Stomach (tissue), 4 donors: ENCODE results near the gene NPAS3.

Source experiments
- EP300 ChIP-seq: sonication (generic); formaldehyde crosslinking; IDR thresholded peaks from one replicate; pipeline ENCODE4 v1.6.1; 2017; ENCODE audit warnings: antibody characterized with exemption
- POLR2A ChIP-seq, 4 donors: fragments of 450-650 bp; IDR thresholded peaks; one replicate each; pipeline ENCODE4 v1.6.1; 2016; ENCODE audit warnings: antibody characterized with exemption in 4 of 4, control low read depth in 2 of 4, mild to moderate bottlenecking in 1 of 4, moderate library complexity in 1 of 4
- POLR2AphosphoS5 ChIP-seq, 3 donors: sonication (generic); formaldehyde crosslinking; IDR thresholded peaks; one replicate each; pipeline ENCODE4 v1.6.1; 2016; ENCODE audit warnings: antibody characterized with exemption in 3 of 3
- TF ChIP-seq, protein P1 (sequence below), 7 experiments: fragments of 450-650 bp in 4 of 7; fragments of 200-600 bp in 3 of 7; sonication (generic) in 3 of 7; IDR thresholded peaks; one replicate each; pipeline ENCODE4 v1.5.1; 2016 to 2019; ENCODE audit warnings: antibody characterized with exemption in 7 of 7, control low read depth in 2 of 7, mild to moderate bottlenecking in 1 of 7

- TF ChIP-seq, protein P1, sequence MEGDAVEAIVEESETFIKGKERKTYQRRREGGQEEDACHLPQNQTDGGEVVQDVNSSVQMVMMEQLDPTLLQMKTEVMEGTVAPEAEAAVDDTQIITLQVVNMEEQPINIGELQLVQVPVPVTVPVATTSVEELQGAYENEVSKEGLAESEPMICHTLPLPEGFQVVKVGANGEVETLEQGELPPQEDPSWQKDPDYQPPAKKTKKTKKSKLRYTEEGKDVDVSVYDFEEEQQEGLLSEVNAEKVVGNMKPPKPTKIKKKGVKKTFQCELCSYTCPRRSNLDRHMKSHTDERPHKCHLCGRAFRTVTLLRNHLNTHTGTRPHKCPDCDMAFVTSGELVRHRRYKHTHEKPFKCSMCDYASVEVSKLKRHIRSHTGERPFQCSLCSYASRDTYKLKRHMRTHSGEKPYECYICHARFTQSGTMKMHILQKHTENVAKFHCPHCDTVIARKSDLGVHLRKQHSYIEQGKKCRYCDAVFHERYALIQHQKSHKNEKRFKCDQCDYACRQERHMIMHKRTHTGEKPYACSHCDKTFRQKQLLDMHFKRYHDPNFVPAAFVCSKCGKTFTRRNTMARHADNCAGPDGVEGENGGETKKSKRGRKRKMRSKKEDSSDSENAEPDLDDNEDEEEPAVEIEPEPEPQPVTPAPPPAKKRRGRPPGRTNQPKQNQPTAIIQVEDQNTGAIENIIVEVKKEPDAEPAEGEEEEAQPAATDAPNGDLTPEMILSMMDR (IDR thresholded peaks at IDR 0.05), result no peak
- no peak for TF ChIP-seq EP300
- no peak for TF ChIP-seq POLR2AphosphoS5 (IDR thresholded peaks at IDR 0.05)
- no peak for TF ChIP-seq POLR2A (IDR thresholded peaks at IDR 0.05)
Observed at GRCh38 chr14:33237115-33237740, 298.5 kb downstream of the NPAS3 start.
